ES-I3 (cell line): ENCODE measurements around the gene MCTP2.

Source experiments
- H3K36me3 ChIP-seq: 2 replicates; pipeline ENCODE4 v1.6.1; 2013; ENCODE audit warnings: mild to moderate bottlenecking, low read length, control low read depth, moderate library complexity; ENCODE audit not compliant: insufficient read depth
- H3K4me1 ChIP-seq: 2 replicates; pipeline ENCODE4 v1.6.1; 2013; ENCODE audit warnings: mild to moderate bottlenecking, control low read depth, low read length; ENCODE audit not compliant: insufficient read depth
- H3K9ac ChIP-seq: 2 replicates; pipeline ENCODE4 v1.6.1; 2013; ENCODE audit warnings: low read depth, mild to moderate bottlenecking, low read length, moderate library complexity
- H3K9me3 ChIP-seq: 2 replicates; pipeline ENCODE4 v1.6.1; 2013; ENCODE audit warnings: mild to moderate bottlenecking, low read length, moderate library complexity; ENCODE audit not compliant: control insufficient read depth, insufficient read depth

Gene MCTP2

DNA sequence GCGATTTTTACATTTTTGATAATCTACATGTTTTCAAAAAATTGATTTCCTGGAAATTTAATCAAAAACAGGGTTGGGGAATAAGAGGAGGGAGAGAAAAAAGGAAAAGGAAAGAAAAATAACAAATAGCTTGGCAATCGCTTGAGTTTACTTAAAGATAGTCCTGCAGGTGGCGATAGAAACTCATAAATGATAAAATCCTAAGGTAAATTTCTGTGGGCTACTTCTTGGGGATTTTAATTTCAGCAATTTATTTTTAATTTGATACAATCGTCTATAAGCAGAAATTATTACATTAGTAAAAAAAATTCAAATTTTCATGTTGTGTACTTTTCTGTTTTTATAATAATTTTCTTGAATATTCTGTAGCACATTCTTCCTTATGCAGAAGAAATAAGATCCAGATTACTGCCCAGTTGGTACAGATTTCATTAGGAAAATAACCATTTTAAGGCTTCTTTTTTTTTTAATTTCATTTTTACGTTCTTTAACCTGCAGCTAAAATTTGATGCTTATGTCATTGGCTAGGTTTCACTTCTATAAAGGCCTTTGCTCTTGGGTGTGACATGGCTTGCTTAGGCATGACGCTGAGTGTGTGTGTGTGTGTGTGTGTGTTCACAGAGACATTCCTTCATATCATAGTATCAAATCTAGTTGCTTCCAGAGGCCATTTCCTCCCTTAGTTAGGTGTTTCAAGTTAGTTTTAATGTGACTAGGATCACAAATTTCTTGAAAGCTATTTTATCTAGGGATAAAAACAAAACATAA lies 181.8 kb downstream of the MCTP2 start:
- no peak overlapping the region for H3K9ac ChIP-seq
- H3K9me3 ChIP-seq, result no peaks in the 10 kb centered on the region
- H3K4me1 ChIP-seq, result no peaks in the 10 kb centered on the region
- no peaks in the 10 kb centered on the region for H3K36me3 ChIP-seq

DNA sequence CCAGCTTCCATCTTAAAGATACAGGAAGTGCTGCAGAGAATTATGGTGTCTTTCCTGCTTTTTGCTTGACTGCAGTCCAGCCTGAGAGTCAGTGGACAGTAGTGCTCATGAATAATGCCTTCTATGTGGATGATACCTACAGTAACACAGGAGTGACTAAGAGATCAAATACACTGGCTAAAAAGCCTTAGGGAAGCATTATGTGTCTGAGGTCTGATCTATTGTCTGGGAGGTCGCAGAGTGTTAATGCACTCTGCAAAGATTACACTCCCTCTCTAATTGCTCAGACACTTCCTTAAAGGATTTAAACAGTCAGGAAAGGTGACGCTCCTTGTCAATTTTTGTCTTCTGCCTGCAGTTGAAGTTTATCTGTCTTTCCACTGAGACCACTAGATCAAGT lies 183.6 kb downstream of the MCTP2 start:
- no peaks in the 10 kb centered on the region for H3K9me3 ChIP-seq
- no peaks in the 10 kb centered on the region for H3K36me3 ChIP-seq
- H3K9ac ChIP-seq, result no peak overlapping the region
- H3K4me1 ChIP-seq, result no peaks in the 10 kb centered on the region

DNA sequence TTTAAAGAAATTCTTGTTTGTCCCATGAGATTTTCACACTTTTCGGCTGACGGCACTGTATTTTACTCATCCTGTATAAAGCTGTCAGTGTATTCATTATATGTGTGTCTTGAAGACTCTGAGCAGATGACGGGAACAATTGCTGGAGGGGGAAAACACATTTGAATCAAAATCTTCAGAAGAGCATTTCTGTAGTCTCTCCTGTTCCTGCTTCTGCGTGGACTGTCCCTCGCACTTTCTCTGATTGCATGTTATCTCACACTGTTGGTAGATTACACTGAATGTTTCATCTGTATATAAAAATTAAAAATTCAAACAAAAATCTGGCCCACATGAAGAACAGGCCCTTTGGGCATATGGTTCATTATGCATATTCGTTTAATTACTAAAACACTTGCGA lies 184.9 kb downstream of the MCTP2 start:
- no peaks in the 10 kb centered on the region for H3K4me1 ChIP-seq
- no peaks in the 10 kb centered on the region for H3K36me3 ChIP-seq
- H3K9ac ChIP-seq, result no peak overlapping the region
- H3K9me3 ChIP-seq, result no peaks in the 10 kb centered on the region

DNA sequence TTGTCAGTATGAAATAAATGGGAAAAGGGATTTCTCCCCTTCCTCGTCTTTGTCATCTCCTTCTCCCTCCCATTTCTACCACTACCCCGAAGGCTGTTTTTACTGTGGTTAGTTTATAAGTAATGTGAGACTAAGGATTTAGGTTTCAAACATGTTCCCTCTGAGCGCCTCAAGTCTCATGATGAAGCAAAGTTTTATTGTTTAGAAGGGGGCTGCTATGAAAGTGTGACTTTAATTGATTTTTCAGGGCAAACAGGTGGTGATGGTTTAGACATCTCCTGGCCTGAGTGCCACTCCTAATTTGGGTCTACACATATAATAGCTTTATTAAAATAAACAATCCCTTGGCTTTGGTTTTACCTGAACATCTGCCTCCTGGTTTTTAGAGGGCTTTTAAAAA lies 185.5 kb downstream of the MCTP2 start:
- H3K4me1 ChIP-seq, result no peaks in the 10 kb centered on the region
- H3K9me3 ChIP-seq, result no peaks in the 10 kb centered on the region
- H3K36me3 ChIP-seq, result no peaks in the 10 kb centered on the region
- H3K9ac ChIP-seq, result no peak overlapping the region

DNA sequence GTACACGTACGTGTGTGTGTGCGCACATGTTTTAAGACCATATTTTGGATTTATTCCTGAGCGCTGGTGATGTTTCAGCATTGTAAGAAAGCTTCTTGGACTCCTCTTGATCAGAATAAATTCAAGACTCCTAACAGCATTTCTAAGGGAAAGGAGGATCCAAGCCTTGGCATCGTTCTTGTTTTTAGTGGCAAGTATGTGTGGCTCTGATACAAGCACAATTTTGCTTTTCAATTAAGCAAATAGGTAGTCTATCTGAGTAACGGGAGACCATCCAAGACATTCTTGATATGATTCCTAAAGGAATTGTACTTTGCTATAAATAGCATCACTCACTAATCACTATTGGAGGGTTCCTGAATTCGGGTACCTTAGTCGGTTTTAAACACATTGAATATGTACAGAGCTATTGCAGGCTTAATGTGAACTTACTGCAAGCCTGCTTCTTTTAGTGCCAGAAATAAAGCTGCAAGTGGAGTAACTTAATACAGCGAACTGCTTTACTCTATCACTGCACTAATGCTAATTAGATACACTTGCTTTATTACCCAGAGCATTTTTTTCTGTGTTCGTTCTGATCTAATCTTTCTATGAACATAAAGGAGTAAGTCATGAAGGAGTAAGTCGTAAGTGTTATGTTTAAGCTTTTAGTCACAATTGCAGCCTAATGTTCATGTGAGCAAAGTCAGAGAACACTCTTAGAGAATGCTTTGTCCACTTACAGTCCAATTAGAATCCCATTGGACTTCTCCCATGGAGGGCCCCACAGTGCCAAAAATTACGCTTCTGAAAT lies 186.3 kb downstream of the MCTP2 start:
- Histone ChIP-seq H3K9me3 (no peaks in the 10 kb centered on the region), H3K4me1 (no peaks in the 10 kb centered on the region), H3K36me3 (no peaks in the 10 kb centered on the region), H3K9ac (no peak overlapping the region)

DNA sequence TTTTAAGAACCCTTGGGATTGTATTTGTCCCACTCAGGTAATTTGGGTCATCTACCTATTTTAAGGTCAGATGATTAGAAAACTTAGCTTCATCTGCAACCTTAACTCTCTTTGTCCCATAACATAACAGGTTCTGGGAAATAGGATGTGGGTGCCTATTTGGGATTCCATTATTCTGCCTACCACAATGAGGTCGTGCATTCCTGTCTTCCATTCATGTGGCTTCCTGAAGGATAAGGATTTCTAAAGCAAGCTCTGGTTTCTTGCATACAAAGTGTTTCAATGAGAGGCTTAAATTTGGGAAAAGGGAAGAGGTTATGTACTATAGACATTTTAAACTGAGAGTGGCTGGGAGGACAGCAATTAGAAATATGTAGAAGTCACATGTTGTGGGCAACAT lies 190.3 kb downstream of the MCTP2 start:
- no peaks in the 10 kb centered on the region for H3K9me3 ChIP-seq
- H3K4me1 ChIP-seq, result no peaks in the 10 kb centered on the region
- no peaks in the 10 kb centered on the region for H3K36me3 ChIP-seq
- no peak overlapping the region for H3K9ac ChIP-seq

DNA sequence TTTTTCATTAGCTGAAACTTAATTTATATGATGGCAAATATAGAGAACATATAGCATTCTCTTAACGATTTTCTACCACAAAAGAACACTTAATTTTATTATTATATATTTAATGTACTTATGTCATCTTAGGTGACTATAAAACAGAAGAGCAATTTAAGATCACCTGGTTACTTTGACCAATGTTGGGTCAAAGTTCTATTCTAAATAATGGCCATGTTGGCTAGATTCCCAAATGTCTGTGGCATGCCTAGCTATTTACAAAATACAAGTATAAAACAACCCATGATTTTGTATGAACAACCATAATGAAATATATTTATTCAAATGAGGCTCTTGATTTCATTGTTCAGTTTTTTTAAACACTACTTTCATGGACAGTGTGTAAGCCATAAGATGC lies 200.9 kb downstream of the MCTP2 start:
- Histone ChIP-seq H3K9me3 (no peaks in the 10 kb centered on the region), H3K4me1 (no peaks in the 10 kb centered on the region), H3K9ac (no peak overlapping the region), H3K36me3 (no peaks in the 10 kb centered on the region)

DNA sequence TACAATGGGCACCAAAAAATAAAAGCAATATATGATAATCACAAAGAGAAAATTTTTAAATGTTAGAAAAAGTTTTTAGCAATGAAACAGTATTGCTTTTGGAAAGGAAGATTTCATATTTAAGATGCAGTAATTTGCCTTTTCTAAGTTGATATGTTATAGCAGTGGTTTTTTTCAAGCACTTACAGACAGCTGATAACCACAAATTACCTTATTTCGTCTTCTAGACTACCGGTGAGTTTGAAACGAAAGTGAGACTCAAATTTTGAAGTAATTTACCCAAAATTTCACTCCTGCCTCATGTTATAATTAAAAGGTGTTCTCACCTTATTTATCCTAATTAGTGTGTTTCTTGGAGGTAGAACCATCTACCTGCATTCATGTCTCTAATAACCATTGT lies 207.8 kb downstream of the MCTP2 start:
- H3K4me1 ChIP-seq, result peaks cover 6% of the 10 kb centered on the region; the same call in 1 of the 2 replicates
- no peaks in the 10 kb centered on the region for H3K36me3 ChIP-seq
- no peak overlapping the region for H3K9ac ChIP-seq
- H3K9me3 ChIP-seq, result no peaks in the 10 kb centered on the region

DNA sequence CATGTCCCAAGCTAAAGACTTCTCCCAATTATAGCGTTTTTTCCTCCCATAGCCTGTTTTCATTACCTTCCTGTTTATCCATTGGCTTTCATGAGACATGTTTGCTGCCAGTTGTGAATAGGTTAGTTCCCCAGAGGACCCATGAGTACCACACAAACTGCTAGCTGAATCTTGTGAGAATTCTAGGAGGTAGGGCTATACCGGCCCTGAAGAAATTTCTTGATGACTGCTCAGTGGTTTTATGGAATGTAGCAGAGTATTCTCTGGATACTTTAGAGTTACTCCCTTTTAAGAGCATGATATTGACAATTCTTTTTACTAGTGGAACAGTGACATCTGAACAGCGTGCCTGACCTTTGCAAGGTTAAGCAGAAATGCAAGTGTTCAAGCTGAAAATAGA lies 210.4 kb downstream of the MCTP2 start:
- Histone ChIP-seq H3K9me3 (no peaks in the 10 kb centered on the region), H3K4me1 (peaks cover 6% of the 10 kb centered on the region; the same call in 1 of the 2 replicates), H3K36me3 (no peaks in the 10 kb centered on the region), H3K9ac (no peak overlapping the region)

DNA sequence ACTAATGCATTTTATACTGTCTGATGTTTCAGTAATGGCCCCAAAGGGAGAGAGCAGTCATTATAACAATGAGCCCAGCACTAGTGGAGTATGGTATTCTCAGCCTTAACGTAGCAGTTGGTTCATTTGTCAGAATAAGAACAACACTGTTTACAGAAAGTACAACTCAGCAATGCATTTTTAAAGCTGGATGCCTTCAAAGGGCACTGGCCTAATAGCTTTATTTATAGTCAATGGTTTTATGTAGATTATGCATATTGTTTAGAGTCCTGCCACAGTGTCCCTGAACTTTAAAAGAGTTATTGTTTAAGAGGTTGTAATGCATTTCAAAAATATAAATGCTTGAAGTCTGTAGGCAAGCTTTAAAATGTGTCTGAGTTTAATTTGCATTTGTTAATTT lies 211.1 kb downstream of the MCTP2 start:
- peaks cover 6% of the 10 kb centered on the region; the same call in 1 of the 2 replicates for H3K4me1 ChIP-seq
- H3K9ac ChIP-seq, result no peak overlapping the region
- H3K36me3 ChIP-seq, result no peaks in the 10 kb centered on the region
- no peaks in the 10 kb centered on the region for H3K9me3 ChIP-seq

DNA sequence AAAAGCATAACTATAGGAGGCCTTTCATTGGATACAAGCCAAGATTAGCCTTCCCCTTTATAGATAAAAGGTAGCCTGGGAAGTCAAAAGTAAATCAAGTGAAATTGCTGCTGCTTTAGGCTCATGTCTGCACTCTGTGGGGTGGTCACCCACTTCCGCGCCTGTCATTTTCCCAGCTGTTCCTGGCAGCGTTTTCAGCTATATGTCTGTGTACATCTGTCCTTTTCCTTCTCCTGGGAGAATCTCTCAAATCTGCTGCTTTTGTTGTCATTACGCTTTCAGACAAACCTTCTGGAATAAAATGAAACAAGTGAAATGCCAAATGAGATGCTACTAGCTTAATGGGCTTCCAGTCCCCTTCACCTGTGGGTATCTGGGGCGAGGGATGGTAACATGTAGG lies 211.8 kb downstream of the MCTP2 start:
- no peaks in the 10 kb centered on the region for H3K36me3 ChIP-seq
- H3K4me1 ChIP-seq, result peaks cover 6% of the 10 kb centered on the region; the same call in 1 of the 2 replicates
- H3K9ac ChIP-seq, result no peak overlapping the region
- no peaks in the 10 kb centered on the region for H3K9me3 ChIP-seq

DNA sequence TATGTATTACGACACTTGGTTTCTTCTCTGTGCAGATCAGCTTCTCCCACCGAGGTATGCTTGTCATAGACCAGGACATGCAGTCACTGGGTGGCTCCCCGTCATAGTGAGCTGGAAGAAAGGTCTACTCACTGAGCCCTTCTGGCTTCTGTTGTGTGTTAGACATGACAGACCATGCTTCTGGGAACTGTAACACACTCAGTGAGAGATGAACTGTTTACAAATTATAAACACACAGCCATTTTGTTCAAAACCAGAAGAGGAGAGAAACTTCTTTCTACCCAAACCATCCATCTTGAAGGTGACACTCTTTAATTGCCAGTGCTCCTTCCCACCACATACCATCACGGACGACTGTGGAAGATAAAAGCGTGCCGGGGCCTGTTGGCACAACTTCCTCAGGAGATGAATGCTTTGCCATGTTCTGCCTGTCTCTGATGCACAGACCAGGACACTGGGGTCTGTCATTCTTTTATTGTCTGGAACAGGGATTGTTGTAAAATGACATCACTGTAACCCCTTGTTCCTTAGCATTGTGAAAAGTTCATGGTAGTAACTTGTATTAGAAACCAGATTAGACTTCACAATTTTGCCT lies 214.3 kb downstream of the MCTP2 start:
- no peaks in the 10 kb centered on the region for H3K36me3 ChIP-seq
- H3K4me1 ChIP-seq, result peaks cover 6% of the 10 kb centered on the region; the same call in 1 of the 2 replicates
- H3K9me3 ChIP-seq, result no peaks in the 10 kb centered on the region
- no peak overlapping the region for H3K9ac ChIP-seq

DNA sequence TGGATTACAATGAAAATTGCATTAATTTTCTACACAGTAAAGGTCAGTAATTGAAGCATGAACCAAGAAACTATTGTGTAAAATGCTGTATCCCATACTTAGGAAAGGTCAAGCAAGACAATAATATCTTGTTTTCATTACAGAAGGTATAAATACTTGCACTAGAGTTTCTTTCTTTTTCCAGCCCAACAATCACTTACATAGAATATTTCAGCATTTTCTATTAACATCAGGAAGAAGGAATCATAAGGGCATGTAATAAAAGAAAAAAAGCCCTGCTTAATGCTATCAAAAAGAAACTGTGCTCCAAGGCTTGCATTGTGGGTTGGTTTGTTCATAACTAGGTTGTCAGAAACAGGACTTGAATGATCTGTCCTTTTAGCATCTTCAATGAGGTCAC lies 215.1 kb downstream of the MCTP2 start:
- H3K9ac ChIP-seq, result no peak overlapping the region
- no peaks in the 10 kb centered on the region for H3K36me3 ChIP-seq
- H3K9me3 ChIP-seq, result no peaks in the 10 kb centered on the region
- H3K4me1 ChIP-seq, result peaks cover 6% of the 10 kb centered on the region; the same call in 1 of the 2 replicates

DNA sequence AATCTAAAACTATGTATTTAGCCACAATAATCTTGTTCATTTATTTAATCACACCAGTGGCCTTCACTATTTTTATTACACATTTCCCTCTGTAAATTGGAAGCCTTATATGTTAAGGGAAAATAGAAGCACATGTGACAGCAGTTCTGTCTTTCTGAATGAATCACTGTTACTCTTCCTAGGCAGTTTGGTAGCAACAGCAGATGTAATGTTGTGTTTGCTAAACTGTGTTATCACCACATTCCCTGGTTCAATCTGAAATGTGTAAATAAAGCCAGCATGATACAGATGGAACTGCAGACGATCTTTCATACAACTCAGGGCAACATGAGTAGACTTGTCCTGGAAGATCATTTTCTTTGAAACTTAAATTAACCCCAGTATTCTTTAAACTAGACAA lies 220.1 kb downstream of the MCTP2 start:
- Histone ChIP-seq H3K36me3 (no peaks in the 10 kb centered on the region), H3K9me3 (no peaks in the 10 kb centered on the region), H3K9ac (no peak overlapping the region), H3K4me1 (no peaks in the 10 kb centered on the region)
